Esophagus squamous epithelium (tissue), 5 donors: ENCODE measurements around the gene EMB. TPM values are rescaled to one million over a fixed set of nuclear protein-coding genes. Genes with fewer than 3 reads are reported as not detected.
"Not testable (repeated sequence)": the region's sequence is repeated elsewhere in the genome, so short reads cannot be mapped to it uniquely, and the experiment has no call there.

ENCODE experiments used
- DNase-seq: peaks from one replicate; lab custom pipeline; 2025; lab: John Stamatoyannopoulos, UW
- H3K27ac ChIP-seq, 4 donors: fragments of 200-600 bp; sonication (generic); one replicate each; pipeline ENCODE4 v1.5.1; 2016 to 2019; ENCODE audit warnings: mild to moderate bottlenecking in 1 of 4
- H3K27me3 ChIP-seq, 4 donors: fragments of 200-600 bp; sonication (generic); 1 replicate in 3 of 4; 2 replicates in 1 of 4; pipeline versions ENCODE4 v1.5.1 to v1.6.0; 2017 to 2021; ENCODE audit warnings: antibody characterized with exemption in 1 of 4
- H3K36me3 ChIP-seq, 3 donors: fragments of 200-600 bp; sonication (generic); one replicate each; pipeline ENCODE4 v1.5.1; 2016 to 2019
- H3K4me1 ChIP-seq, 3 donors: fragments of 200-600 bp; sonication (generic); one replicate each; pipeline ENCODE4 v1.5.1; 2017 to 2019
- H3K4me3 ChIP-seq, 4 donors: fragments of 200-600 bp; sonication (generic); 1 replicate in 3 of 4; 2 replicates in 1 of 4; pipeline ENCODE4 v1.5.1; 2016 to 2019; ENCODE audit warnings: mild to moderate bottlenecking in 2 of 4, moderate library complexity in 1 of 4
- H3K9me3 ChIP-seq, 3 donors: fragments of 200-600 bp; sonication (generic); one replicate each; pipeline ENCODE4 v1.5.1; 2016 to 2019
- CTCF ChIP-seq, 6 experiments: fragments of 450-650 bp in 4 of 6; fragments of 200-600 bp in 2 of 6; sonication (generic) in 2 of 6; IDR thresholded peaks; one replicate each; pipeline ENCODE4 v1.5.1; 2016 to 2019; ENCODE audit warnings: antibody characterized with exemption in 6 of 6, mild to moderate bottlenecking in 4 of 6, moderate library complexity in 4 of 6
- POLR2A ChIP-seq, 4 donors: fragments of 450-650 bp; IDR thresholded peaks; one replicate each; pipeline ENCODE4 v1.6.1; 2017; ENCODE audit warnings: antibody characterized with exemption in 4 of 4, mild to moderate bottlenecking in 4 of 4, moderate library complexity in 3 of 4
- WGBS, 2 donors: methylation state at CpG; one replicate each; pipeline ENCODE4 v1.1.5; 2018; 5-methylcytosine and 5-hydroxymethylcytosine counted together
- intact Hi-C: fragments of 100-400 bp; cut with DNase I; formaldehyde crosslinking; loops from one replicate; pipeline ENCODE4 v1.15.0; 2022
- total RNA-seq, 4 donors: library from RNA; depleted of rRNA; stranded (reverse); fragments of >200 nt; gene quantifications; one replicate each; pipeline ENCODE4 v1.1.0, GENCODE V29; 2016
- donor health status: DM: yes; HTN: yes; CAD: no.

Gene EMB
- total RNA-seq, 4 donors from 2014 or later = 2.2 to 16.4 (median 9.4) TPM

DNA sequence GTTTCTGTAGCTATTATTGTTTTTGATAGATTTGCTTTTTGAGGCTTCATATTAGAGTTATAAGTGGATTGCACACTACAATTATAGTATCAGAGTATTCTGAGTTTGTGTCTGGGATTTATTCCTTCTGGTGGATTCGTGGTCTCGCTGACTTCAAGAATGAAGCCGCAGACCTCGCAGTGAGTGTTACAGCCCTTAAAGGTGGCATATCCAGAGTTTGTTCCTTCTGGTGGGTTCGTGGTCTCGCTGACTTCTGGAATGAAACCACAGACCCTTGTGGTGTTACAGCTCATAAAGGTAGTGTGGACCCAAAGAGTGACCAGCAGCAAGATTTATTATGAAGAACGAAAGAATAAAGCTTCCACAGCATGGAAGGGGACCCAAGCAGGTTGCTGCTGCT, 6.9 kb upstream of the EMB start:
- no peak for DNase-seq
- H3K36me3 ChIP-seq = no peaks in the 10 kb centered on the region

GRCh38 chr5:50447228-50447627, 6.1 kb upstream of the EMB start:
- no peaks in the 10 kb centered on the region for H3K27me3 ChIP-seq
- intact Hi-C loops = no loop called here
- no peak overlapping the region for H3K4me3 ChIP-seq
- H3K9me3 ChIP-seq = no peaks in the 10 kb centered on the region
- TF ChIP-seq POLR2A (IDR thresholded peaks at IDR 0.05) (no peak), CTCF (IDR thresholded peaks at IDR 0.05) (no peak)
- no peak overlapping the region for H3K27ac ChIP-seq
- no peaks in the 10 kb centered on the region for H3K36me3 ChIP-seq
- DNase-seq = no peak
- no peaks in the 10 kb centered on the region for H3K4me1 ChIP-seq

More for the DNA sequence above, 6.9 kb upstream of the EMB start:
- intact Hi-C loops = no loop called here
- Histone ChIP-seq H3K4me3 (no peak overlapping the region), H3K4me1 (no peaks in the 10 kb centered on the region), H3K27ac (no peak overlapping the region), H3K27me3 (no peaks in the 10 kb centered on the region), H3K9me3 (no peaks in the 10 kb centered on the region)
- no peak for TF ChIP-seq CTCF (IDR thresholded peaks at IDR 0.05)
- TF ChIP-seq POLR2A (IDR thresholded peaks at IDR 0.05) = no peak
- 93% methylated on average over 5 to 7 of the region's 7 CpGs for WGBS, 2 donors

- H3K27me3 ChIP-seq = peaks cover 0 to 10% (median 0%) of the 10 kb centered on the region in 4 donors
- no peaks in the 10 kb centered on the region for H3K9me3 ChIP-seq
- no peaks in the 10 kb centered on the region for H3K36me3 ChIP-seq
- no peak for TF ChIP-seq CTCF (IDR thresholded peaks at IDR 0.05)
- TF ChIP-seq POLR2A (IDR thresholded peaks at IDR 0.05) = no peak
- DNase-seq = no peak
- intact Hi-C loops = no loop called here
- no peak overlapping the region for H3K4me3 ChIP-seq
- H3K4me1 ChIP-seq = peaks cover 0 to 14% (median 0%) of the 10 kb centered on the region in 3 donors
- WGBS, 2 donors = 45 to 71% methylated on average over 6 of the region's 6 CpGs
- no peak overlapping the region for H3K27ac ChIP-seq
These were observed 4.3 kb upstream of the EMB start for GRCh38 chr5:50445296-50445949.

DNA sequence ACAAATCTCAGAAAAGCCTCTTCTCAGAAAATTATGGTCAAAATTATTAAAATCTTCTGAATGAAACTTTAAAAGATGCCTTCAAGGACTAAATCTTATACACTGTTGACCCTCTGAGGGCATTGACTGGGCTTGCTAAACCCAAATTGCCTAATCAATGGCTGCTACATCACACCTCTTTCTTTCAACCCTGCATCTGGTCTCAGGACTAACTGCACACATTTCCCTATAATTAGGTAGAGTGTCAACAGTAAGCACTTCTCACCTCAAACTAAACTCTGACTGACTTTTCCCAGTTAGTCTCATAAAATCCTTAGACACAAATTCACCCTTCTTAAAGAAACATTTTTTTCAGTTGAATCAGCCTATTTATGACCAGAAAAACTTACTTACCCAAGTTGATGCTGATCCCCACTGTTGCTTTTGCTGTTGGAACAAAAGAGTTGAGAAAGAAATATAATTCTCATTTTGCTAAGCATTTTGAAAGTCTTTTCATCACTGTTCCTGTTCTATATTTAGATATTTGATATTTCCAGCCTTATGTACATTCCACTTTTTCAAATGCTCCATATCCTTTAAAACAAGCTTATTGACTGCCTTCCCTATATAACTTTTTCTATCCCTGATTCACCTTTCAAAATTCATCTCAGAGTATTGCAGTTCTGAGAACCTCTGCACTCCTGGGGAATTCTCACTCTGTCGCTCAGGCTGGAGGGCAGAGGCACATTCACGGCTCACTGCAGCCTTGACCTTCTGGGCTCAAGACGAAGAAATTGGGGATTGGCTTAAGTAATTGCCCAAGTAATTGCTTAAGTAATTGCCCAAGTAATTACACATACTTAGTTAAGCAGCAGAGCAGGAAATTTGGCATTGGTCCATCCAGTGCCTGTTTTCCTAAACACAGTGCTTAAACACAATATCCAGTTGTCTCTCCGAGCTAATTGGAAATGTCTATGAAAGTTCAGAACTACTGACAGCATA, 1.8 kb upstream of the EMB start:
- intact Hi-C loops, H3K36me3 ChIP-seq, H3K4me3 ChIP-seq, H3K9me3 ChIP-seq, H3K27ac ChIP-seq, DNase-seq: not testable (repeated sequence)
- WGBS, 2 donors = 47 to 51% methylated on average over 3 to 4 of the region's 4 CpGs
- H3K27me3 ChIP-seq = peaks cover 0 to 10% (median 0%) of the 10 kb centered on the region in 4 donors
- peaks cover 0 to 18% (median 0%) of the 10 kb centered on the region in 3 donors for H3K4me1 ChIP-seq

DNA sequence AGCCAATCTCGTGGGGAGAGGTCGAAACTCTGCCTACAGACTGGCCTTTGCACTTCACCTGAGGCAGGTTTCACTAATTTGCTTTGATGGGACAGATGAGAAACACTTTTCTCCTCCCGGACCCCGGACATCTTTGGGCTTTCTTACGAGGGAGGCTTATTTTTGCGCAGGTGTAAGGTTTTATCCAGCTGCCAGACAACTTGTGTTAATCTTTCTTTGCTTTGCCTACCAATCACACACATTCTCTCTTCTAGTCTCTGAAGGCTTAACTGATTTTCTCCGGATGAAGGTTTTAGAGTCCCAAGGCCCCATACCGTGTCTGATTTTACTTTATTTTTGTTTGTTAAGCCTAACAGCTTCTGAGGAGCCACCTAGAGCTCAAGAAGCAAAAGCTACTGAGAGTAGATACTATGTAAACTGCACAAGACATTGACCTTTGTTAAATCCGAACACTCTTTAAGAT, 436 bp upstream of the EMB start:
- DNase-seq = no peak
- peak overlapping the region; percentile 48 to 86 (median 76) for H3K27ac ChIP-seq
- H3K4me3 ChIP-seq = peak overlapping the region; percentile 50 to 68 (median 60)
- peaks cover 0 to 10% (median 0%) of the 10 kb centered on the region in 4 donors for H3K27me3 ChIP-seq
- TF ChIP-seq POLR2A (IDR thresholded peaks at IDR 0.05) (no peak), CTCF (IDR thresholded peaks at IDR 0.05) (no peak)
- 10 to 12% methylated on average over 8 to 9 of the region's 9 CpGs for WGBS, 2 donors
- intact Hi-C loops = no loop called here
- no peaks in the 10 kb centered on the region for H3K36me3 ChIP-seq
- H3K9me3 ChIP-seq = no peaks in the 10 kb centered on the region
- H3K4me1 ChIP-seq = peaks cover 0 to 18% (median 0%) of the 10 kb centered on the region in 3 donors
